Raji (cell line): Measurements from ENCODE around the gene KDSR.

Experiments
- POLR2A ChIP-seq: IDR thresholded peaks from 2 replicates; pipeline ENCODE4 v1.6.1; 2011; ENCODE audit warnings: low read depth, low read length, control low read depth; ENCODE audit not compliant: insufficient read depth

KDSR gene

DNA sequence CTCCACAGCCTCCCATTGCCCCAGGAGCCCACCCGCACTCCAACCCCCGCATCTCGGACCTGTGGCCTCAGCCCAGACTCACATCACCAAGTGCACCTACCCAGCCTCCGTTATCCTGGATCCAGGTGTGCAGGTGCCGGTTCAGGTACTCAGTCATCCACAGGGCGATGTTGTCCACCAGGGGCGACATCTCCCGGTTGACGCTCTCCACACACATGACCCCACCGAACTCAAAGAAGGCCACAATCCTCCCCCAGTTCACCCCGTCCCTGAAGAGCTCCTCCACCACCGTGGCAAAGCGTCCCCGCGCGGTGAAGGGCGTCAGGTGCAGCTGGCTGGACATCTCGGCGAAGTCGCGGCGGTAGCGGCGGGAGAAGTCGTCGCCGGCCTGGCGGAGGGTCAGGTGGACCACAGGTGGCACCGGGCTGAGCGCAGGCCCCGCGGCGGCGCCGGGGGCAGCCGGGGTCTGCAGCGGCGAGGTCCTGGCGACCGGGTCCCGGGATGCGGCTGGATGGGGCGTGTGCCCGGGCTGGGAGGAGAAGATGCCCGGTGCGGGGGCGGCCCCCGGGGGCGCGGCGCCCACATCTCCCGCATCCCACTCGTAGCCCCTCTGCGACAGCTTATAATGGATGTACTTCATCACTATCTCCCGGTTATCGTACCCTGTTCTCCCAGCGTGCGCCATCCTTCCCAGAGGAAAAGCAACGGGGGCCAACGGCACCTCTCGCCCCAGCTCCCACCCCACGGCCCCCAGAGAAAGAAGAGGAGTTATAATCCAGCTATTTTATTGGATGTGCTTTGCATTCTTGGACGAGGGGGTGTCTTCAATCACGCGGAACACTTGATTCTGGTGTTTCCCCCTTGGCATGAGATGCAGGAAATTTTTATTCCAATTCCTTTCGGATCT lies 48.8 kb downstream of the KDSR start:
- TF ChIP-seq POLR2A: no peak

DNA sequence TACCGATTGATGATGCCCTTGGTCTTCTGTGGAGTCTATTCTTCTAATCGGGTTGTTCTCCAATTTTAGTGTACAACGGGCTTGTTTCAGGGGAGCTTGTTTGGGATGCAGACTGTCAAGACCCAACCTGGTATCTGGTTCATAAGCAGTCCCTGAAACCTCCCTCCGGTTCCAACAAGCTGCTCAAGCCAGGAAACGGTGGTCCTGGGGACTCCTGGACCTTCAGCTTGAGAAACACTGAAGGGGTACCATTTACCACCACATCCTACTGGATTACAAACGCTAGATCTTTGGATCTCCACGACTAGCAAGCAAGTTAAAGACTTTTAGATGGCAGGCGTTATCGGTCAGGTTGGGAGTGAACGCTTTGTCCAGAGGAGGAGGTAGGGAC lies 49.5 kb downstream of the KDSR start:
- TF ChIP-seq POLR2A: no peak

DNA sequence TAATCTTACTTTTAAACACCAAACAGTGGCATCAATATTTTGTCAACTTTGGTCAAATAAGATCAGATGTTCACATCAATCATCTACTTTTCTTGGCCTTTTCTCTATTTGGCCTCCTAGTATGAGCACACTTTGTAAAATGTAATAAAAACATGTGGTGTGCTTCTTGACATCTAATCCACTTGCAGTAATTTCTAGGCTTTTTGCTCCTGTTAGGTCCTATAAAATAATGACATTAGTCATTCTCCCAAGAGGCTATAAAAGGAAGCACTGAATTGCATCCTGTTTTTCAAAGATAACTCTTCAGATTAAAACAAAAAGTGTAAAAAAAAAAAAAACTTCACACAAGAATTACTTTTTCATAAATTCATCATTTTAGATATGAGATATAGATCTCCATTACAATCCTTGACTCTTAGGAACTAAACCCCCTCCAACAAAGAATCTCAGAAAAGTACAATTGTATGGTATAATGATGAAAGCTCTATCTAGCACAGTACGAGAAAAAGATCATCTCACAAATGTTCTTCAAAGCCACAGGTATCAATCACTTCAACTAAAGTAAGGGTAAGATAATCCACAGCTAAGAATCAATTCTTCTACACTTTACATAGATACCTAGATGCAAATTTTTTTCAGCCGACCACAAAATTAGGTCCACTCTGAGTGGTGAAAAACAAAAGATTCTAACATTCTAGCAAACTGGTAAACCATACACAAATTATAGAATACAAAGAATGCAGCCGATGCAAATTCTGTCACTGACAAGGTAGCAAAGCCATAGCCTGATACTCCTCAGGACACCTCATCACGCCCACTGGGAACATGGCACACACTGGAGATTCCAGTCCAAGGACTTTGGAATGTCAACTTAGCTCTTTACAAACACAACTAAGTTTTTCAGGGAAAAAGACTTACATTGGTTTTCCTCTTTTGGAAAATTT lies 50.1 kb downstream of the KDSR start:
- no peak for TF ChIP-seq POLR2A

DNA sequence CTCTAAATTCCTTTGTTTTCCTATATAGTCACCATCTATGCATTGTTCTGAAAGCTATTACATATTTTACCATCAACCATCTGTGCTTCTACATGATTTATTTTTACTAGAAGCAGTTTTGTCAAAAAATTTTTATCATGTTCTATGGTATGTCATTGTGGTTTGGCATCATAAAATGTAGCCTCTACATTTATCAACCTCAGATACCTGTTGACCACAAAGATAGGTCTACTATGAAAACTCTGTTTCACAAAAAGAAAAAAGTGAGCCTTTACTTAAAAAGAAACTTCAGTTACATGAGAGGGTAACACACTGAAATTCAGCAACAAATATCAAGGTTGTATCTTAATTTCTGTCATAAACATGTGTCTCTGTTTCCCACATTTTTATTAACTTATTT lies 51.1 kb downstream of the KDSR start:
- no peak for TF ChIP-seq POLR2A

DNA sequence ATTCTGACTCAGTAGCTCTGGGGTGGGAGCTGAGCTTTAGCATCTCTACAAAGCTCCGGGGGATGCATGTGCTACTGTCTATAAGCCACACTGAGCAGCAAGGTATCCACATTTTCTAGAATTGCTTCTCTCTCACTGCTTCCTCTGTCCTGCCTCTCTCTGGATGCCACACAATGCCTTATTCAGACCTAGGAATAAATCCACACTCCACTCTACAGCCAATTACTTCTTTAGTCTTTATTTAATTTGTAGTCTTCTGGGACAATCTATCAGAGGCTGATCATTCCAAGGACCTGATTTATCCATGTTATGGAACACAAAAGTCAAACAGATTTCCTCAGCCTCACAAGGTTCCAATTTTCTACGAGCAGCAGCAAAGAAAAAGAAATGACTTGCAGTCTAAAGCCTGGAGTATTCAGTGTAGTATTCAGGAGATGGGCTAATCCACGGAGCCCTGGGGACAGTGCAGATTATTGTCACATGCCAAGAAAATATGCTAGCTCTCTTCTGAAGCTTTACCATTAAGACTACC lies 51.8 kb downstream of the KDSR start:
- no peak for TF ChIP-seq POLR2A

DNA sequence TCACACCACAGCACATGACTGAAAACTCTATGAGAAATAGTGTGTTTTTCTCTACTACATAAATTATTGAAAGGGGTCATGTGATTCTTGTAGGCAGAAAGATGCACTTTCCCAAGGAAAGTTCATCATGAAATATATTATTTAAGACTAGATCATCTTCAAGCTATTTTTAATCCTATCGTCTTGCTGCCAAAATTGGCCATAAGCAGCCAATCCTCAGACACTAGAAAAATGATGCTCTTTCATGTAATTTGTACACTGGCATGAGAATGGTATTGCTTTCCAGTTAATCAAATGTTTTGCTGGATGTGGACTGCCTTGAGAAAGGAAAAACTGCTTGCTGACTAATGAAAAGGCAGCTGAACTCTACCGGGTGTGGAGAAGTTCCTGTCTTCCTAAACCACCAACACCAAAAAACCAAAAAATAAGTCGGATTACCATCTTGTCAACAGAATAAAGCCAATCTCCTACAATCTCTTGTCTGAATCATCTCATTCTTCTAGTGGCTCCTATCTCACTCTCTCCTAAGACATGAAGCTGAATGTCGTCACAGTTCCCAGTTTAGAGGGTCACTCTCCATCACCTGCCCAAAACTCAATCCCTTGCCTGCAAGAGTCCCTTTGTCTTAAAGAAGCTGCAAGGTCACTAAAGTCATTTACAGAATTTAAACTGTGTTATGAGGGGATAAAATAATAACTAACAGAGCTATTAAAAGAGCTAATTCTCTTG lies 52.8 kb downstream of the KDSR start:
- TF ChIP-seq POLR2A: no peak

DNA sequence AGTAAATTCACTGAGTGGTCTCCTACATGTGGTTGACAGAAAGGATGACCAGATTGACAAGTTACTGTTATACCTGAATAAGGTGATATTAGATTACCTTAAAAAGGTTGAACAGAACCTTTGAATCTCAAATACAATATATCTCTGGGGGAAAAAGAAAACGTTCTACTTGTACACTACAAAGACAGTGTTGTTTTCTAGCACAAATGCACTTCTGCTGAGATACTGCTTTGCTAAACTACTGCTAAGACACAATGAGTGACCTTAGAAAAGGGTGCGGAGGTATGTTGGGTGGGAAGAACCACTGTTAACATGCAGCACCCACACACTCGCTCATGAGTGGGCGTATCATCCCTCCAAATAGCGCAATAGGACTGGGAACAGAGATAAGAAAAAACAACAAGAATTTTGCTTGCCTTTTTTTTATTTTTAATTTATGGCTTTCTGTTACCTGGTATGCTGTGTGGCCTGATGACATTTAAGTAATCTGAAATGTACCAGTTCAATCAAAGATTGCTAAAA lies 53.5 kb downstream of the KDSR start:
- no peak for TF ChIP-seq POLR2A

DNA sequence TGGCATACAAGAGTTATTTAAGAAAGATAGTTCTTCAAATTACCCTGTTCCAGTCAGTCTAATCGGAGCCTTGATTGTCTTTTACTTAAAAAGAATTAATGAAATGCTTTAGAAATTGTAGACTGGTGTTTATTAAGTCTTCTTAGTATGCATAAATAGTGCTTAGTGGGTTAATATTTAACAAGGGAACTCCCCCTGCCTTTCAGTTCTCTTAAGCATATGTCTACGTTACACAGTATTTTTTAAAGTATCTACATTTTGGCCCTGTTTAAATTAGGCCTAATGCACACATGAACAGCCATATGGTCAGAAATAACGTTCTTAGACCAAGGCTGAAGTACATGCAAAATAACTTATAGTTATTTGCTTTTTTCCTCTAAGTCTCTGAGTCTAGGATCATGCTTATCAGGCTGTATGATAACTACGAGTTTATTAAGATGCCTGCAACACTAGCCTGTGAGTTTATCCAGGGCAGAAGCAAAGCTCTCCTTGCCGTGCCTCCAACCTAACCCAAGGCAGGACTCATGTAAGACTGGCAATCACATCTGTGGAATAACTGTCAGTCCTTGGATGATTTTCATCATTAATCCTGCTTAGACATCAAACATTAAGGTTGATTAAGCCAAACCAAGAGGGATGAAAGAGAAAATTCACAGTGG lies 54.1 kb downstream of the KDSR start:
- TF ChIP-seq POLR2A: no peak

DNA sequence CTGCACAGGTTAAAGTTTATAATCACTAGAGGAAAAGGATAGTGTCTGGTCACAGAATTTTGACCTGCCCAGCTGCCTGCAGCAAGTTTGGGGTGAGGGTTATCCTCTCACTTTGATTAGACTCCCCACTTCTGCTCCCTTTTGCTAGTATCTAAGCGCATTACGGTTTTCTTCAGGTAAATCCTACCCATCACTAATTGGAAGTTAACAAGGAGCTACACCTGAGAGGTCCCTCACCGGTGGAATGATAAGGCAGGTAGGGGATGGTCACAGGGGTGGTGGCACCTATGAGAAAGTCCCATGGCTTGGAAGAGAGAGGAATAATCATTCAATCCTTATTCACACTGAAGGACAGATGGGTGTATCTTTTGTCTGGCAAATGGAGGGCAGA lies 55.0 kb downstream of the KDSR start:
- no peak for TF ChIP-seq POLR2A

DNA sequence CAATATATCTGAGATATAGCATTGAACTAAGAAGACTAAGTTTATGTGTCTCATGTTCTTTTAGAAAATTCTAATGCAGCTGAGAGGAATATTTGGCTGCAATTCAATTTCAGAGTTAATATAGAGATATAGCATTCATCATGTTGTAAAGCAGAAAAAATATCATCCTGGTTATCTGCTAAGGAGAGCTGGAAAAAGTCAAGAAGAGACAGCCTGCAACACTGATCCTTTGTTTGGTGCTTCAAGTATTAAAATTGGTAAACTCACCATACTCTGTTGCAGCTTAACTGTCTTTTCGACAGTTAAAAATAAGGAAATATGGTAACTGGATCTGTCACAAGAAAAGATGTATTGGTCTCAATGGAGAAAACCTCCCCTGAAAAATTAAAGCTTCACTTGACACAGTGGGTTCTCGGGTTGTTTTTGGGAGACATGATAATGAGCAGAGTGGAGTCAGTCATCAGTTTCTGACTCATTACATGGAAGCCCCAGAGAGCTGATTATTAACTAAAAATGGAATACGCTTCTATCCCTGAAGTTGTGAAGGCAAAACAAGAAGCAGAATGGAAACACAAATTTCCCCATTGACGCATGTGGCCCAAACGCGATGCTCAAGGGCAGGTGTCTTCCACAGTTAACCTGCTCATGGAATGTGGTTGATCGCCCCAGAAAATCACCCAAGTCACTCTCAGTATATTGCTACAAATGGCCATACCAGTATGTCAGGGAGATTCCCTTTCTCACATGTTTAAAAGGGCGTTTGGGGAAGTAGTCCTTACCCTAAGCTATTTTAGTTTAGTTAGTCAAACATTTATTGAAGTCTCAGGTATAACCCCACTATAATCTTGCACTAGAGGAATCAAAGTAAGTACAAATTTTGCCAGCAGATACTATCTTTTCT lies 55.6 kb downstream of the KDSR start:
- TF ChIP-seq POLR2A: no peak

DNA sequence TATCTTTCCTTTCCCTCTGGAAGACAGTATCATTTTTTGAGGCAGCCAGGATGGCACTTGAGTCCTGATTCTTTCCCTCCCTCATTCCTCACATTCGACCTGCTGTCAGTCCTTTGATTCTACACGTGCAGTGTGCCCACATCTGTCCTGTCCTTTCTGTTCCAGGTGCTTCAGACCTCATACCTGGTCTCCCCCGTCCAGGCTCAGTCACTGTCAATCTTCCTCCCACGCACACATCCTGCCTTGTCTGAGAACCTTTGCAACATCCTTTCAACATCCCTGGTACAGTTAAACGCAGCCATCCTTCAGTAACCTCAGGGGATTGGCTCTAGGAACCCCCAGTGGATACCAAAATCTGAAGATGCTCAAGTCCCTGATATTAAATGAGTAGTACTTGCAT lies 57.6 kb downstream of the KDSR start:
- TF ChIP-seq POLR2A: no peak

DNA sequence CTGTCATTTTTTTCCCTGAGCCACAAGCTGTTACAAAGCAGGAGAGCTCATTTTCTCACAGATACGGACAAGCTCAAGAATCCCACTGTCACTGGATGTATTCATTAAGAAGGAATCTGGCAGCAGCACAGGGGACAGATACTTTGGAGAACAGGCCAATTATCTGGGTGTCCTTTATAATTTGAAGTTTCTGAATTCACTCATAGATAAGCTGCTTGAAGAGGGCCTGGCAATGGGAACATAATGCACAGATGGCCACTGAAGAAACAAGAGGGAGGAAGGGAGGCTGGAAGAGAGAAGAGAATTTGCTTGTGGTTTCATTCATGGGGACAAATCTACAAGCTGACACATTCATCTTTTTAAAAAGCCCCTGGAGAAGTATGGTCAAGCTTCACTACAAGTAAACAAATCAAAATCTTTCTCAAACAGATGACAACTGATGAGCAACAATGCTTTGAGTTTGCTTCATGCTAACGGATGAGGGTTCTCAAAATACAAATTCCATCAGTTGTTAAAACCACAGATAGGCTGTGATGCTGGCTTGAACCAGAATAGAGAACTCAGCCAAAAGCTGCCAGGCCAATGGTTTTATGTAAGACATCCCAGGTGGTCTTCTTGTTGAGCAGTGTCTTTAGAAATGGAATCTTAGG lies 59.3 kb downstream of the KDSR start:
- no peak for TF ChIP-seq POLR2A
